ENCODE data around the gene TMEM126A. TPM values are rescaled to one million over a fixed set of nuclear protein-coding genes. Genes with fewer than 3 reads are reported as not detected.
A peak's percentile ranks its signal among the peaks of the same experiment; 100 is the strongest.

Gene TMEM126A
- total and polyA plus RNA-seq, 8 donors, result 5.8 to 63.6 (median 37.5) TPM; not detected in 1

DNA sequence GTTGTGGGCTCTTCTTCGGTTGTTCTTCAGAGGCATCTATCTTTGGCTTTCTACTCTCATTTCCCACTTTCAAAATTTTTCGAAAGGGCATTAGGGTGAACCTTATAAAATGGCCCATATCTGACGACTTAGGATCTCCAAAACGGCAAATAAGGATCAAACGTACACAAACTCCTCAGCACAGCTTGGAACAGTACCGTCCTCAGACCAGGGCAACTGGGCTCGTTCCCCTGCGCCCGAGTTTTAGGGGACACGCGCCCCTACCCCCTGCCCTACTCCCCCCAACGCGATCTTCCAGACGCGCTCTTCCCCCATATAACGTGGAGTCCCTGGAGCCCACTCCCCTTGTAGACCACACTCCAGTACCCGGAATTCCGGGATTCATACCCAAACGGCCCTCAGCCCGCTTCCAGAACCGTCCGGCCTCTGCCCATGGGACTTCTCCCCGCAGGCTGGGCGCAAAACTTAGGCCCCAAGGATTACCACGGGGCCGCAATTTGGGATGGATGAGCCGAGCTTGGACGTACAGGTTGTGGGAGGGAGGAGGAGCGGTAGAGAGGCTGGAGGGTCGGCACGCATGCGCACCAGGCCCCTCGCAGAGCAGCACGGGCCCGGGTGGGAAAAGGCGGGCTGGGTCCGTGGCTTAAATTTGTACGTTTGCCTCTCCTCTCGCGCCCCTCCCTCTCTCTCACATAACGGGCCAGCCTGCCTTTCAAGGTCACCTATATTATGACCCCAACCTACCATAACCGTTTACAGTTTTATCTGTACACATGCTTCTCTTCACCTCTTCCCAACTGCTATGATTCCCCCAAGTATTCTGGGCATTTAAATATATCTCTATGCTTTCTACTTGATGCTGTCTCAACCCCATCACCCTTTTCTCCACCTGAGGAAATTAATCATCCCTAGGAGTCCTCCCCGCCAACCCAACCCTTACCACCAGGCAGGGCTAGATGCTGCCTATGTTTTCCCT, 34.9 kb downstream of the TMEM126A start:
- H3K27me3 ChIP-seq, result no peaks in the 10 kb centered on the region
- intact Hi-C loops (cut with DNase I; ENCODE audit: low total_unique reads), result no loop called here
- 19 to 43% (median 25%) methylated on average over 43 of the region's 43 CpGs for whole genome bisulfite sequencing, 5 donors
- H3K36me3 ChIP-seq, result no peaks in the 10 kb centered on the region
- H3K4me1 ChIP-seq, result peaks cover 9 to 45% (median 34%) of the 10 kb centered on the region in 4 donors
- H3K27ac ChIP-seq, result peak overlapping the region; percentile 16 to 74 (median 58)
- TF ChIP-seq POLR2A (IDR thresholded peaks at IDR 0.05) (no peak), POLR2AphosphoS5 (IDR thresholded peaks at IDR 0.05) (peak in 2 of 3 donors; percentile 18 to 45), EP300 (IDR thresholded peaks at IDR 0.05) (no peak)
- TF ChIP-seq, protein P1, sequence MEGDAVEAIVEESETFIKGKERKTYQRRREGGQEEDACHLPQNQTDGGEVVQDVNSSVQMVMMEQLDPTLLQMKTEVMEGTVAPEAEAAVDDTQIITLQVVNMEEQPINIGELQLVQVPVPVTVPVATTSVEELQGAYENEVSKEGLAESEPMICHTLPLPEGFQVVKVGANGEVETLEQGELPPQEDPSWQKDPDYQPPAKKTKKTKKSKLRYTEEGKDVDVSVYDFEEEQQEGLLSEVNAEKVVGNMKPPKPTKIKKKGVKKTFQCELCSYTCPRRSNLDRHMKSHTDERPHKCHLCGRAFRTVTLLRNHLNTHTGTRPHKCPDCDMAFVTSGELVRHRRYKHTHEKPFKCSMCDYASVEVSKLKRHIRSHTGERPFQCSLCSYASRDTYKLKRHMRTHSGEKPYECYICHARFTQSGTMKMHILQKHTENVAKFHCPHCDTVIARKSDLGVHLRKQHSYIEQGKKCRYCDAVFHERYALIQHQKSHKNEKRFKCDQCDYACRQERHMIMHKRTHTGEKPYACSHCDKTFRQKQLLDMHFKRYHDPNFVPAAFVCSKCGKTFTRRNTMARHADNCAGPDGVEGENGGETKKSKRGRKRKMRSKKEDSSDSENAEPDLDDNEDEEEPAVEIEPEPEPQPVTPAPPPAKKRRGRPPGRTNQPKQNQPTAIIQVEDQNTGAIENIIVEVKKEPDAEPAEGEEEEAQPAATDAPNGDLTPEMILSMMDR (IDR thresholded peaks at IDR 0.05), result no peak
- DNase-seq, result peak; percentile 35 to 93
- no peaks in the 10 kb centered on the region for H3K9me3 ChIP-seq
- H3K4me3 ChIP-seq, result peak overlapping the region; percentile 44 to 55 (median 52)

DNA sequence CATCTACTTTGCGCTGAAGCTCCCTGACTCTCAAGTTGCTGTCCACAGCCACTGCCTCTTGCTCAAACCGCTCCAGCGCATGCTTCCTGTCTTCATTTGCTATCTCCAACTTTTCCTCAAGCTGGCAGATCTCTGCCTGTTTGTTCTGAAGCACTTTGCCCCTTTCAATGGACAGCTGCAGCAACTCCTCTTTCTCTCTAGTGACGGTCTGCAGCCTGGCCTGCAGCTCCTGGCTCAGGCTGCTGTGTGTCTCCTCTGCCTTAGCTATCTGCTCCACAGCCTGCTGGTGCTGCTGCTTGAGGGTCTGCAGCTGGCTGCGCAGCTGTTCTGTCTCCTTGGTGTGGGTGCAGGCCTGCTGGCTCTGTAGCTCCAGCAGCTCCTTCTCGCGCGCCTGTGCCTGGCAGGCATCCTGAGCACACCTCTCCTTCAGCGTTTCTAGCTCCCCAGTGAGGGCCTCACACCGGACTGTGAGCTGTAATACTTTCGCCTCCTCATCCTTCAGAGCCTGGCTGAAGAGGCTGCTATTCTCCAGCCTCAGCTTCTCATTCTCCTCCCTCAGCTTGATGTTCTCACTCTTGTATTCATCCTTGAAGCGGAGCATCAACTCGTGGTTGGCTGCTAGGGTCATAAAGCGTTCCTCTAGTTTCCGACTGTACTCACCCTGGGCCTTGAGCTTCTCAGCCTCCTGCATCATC, 37.5 kb downstream of the TMEM126A start:
- TF ChIP-seq POLR2A (IDR thresholded peaks at IDR 0.05), result no peak
- TF ChIP-seq, protein P1 (IDR thresholded peaks at IDR 0.05), result no peak
- no peak for TF ChIP-seq POLR2AphosphoS5 (IDR thresholded peaks at IDR 0.05)
- TF ChIP-seq EP300 (IDR thresholded peaks at IDR 0.05), result no peak
- Histone ChIP-seq H3K4me3 (peak overlapping the region; percentile 29 to 40 (median 39)), H3K27me3 (no peaks in the 10 kb centered on the region), H3K4me1 (peaks cover 9 to 45% (median 34%) of the 10 kb centered on the region in 4 donors), H3K9me3 (no peaks in the 10 kb centered on the region), H3K27ac (peak overlapping the region; percentile 35 to 81 (median 64)), H3K36me3 (peaks cover 0 to under 1% (median 0%) of the 10 kb centered on the region in 4 donors)
- 54 to 64% (median 58%) methylated on average over 15 of the region's 15 CpGs for WGBS, 5 donors
- intact Hi-C loops (cut with DNase I; ENCODE audit: low total_unique reads), result no loop called here
- DNase-seq, result peak in 1 of 2 donors; percentile 85

DNA sequence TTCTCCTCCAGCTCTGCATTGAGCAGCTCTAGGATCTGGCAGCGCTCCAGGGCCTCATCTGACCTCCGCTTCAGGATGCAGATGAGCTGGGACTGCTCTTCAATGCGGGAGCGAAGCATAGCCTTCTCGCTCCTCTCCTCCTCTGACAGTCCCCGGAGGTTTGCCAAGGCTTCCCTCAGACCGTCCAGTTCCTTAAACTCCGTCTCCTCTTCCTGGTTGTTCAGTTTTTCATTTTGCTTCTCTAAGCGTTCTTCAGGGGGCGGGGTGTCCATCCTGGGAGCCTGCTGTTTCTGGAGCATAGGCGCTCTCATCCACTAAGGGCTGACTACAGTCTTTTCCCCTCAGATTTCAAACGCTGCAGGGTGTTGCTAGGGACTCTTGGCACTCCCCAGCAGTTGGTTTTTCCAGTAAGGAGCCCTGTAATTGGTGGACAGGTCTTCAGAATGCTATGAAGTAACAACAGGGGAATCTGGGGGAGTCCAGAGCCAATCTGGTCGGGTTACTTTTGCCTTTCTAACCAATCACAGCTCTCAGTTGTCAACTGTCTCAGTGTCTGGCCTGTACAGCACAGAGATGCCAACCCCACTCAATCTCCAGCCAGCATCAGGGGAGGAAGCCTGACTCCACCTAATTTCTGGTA, 38.2 kb downstream of the TMEM126A start, which contains the start of gene CCDC89:
CCDC89 (minus strand) TSS at position 376 of the 640 bp plus-strand sequence; CDS start at position 311, 65 bp downstream.
- TF ChIP-seq EP300 (IDR thresholded peaks at IDR 0.05) (no peak), POLR2AphosphoS5 (IDR thresholded peaks at IDR 0.05) (peak in 1 of 3 donors; percentile 34), POLR2A (IDR thresholded peaks at IDR 0.05) (no peak)
- Histone ChIP-seq H3K36me3 (peaks cover 0 to 7% (median 2%) of the 10 kb centered on the region in 4 donors), H3K27ac (peak within 1 kb of the TSS; percentile 35 to 81 (median 64)), H3K4me3 (peak within 1 kb of the TSS; percentile 29 to 40 (median 39)), H3K9me3 (no peaks in the 10 kb centered on the region), H3K27me3 (no peaks in the 10 kb centered on the region), H3K4me1 (peaks cover 9 to 45% (median 34%) of the 10 kb centered on the region in 4 donors)
- WGBS, 5 donors, result 46 to 65% (median 54%) methylated on average over 13 of the region's 13 CpGs
- intact Hi-C loops (cut with DNase I; ENCODE audit: low total_unique reads), result no loop called here
- DNase-seq, result peak; percentile 30 to 94

DNA sequence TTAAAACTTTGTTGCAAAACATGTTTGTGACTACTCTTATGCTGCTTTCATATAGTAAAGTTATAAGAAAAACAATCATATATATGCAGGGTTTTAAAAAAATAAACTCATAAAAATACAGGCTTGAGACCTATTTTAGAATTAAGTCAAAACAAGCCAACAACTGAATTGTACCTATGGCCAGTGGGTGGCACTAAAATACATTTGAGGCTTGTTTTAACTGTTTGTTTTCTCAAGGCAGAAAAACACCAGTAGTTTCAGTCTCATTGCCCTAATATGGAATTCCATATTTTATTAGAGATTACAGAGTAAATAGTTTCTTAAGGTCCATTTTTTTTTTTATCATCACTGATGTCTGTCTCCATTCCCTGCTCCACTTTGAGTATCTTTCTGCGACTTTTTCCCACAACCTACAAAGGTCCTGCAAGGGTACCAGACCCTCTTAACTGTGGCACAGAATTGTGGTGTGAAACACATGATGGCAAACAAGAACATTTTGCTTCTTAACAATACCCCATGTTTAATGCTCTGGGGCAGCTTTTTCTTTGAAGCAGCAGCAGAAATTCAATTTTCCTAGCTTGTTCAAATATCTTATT, 46.7 kb downstream of the TMEM126A start:
- intact Hi-C loops (cut with DNase I; ENCODE audit: low total_unique reads), result no loop called here
- H3K36me3 ChIP-seq, result peaks cover 0 to 47% (median 31%) of the 10 kb centered on the region in 4 donors

More for the DNA sequence above, 46.7 kb downstream of the TMEM126A start:
- peak in 1 of 2 donors; percentile 72 for DNase-seq
- H3K4me1 ChIP-seq, result no peaks in the 10 kb centered on the region
- H3K9me3 ChIP-seq, result no peaks in the 10 kb centered on the region
- no peaks in the 10 kb centered on the region for H3K27me3 ChIP-seq
- TF ChIP-seq, protein P1 (IDR thresholded peaks at IDR 0.05), result peak in 4 of 7 experiments; percentile 24 to 38 (median 32)
- TF ChIP-seq POLR2A (IDR thresholded peaks at IDR 0.05) (no peak), POLR2AphosphoS5 (IDR thresholded peaks at IDR 0.05) (no peak), EP300 (IDR thresholded peaks at IDR 0.05) (no peak)
- WGBS, 5 donors, result 88 to 100% (median 92%) methylated on average over 1 of the region's 1 CpG
- H3K4me3 ChIP-seq, result no peak overlapping the region
- peak overlapping the region in 1 of 5 donors; percentile 4 for H3K27ac ChIP-seq
